Lung (tissue), 12 donors: ENCODE measurements around the gene NPAS3. TPM values are rescaled to one million over a fixed set of nuclear protein-coding genes. Genes with fewer than 3 reads are reported as not detected.

Source experiments
- ATAC-seq: fragments of 200-7000 bp; cut with Tn5 transposase; one replicate; pipeline ENCODE4 v1.9.1; 2020; ENCODE audit warnings: moderate number of reproducible peaks; ENCODE audit not compliant: insufficient read depth, low FRiP score
- DNase-seq, 3 donors: peaks; one replicate each; pipeline ENCODE4 v3.0.0-alpha.2; 2013 to 2017
- H3K27ac ChIP-seq, 2 donors: one replicate each; pipeline ENCODE4 v1.5.1; 2013; ENCODE audit warnings: mild to moderate bottlenecking in 2 of 2, moderate library complexity in 2 of 2, control low read depth in 1 of 2, inconsistent platforms in 1 of 2, low read depth in 1 of 2, low read length in 1 of 2
- H3K27me3 ChIP-seq, 3 donors: one replicate each; pipeline ENCODE4 v1.5.1; 2013; ENCODE audit warnings: low read length in 2 of 3; ENCODE audit not compliant: control insufficient read depth in 3 of 3, insufficient read depth in 3 of 3
- H3K36me3 ChIP-seq, 4 donors: one replicate each; pipeline ENCODE4 v1.5.1; 2013; ENCODE audit warnings: low read length in 4 of 4, mild to moderate bottlenecking in 1 of 4, moderate library complexity in 1 of 4; ENCODE audit not compliant: control insufficient read depth in 4 of 4, insufficient read depth in 4 of 4
- H3K4me1 ChIP-seq, 5 donors: one replicate each; pipeline ENCODE4 v1.5.1; 2013; ENCODE audit warnings: low read length in 5 of 5, mild to moderate bottlenecking in 2 of 5, moderate library complexity in 1 of 5; ENCODE audit not compliant: control insufficient read depth in 5 of 5, insufficient read depth in 5 of 5
- H3K4me3 ChIP-seq: one replicate; pipeline ENCODE4 v1.5.1; 2013; ENCODE audit warnings: mild to moderate bottlenecking, control low read depth, moderate library complexity
- H3K9ac ChIP-seq, 2 donors: one replicate each; pipeline ENCODE4 v1.5.1; 2013; ENCODE audit warnings: low read length in 2 of 2, control low read depth in 1 of 2; ENCODE audit not compliant: insufficient read depth in 1 of 2
- H3K9me3 ChIP-seq, 4 donors: one replicate each; pipeline ENCODE4 v1.5.1; 2013; ENCODE audit warnings: low read length in 3 of 4, mild to moderate bottlenecking in 1 of 4, moderate library complexity in 1 of 4; ENCODE audit not compliant: control insufficient read depth in 4 of 4, insufficient read depth in 3 of 4
- WGBS, 2 donors: extraction: QIAGEN DNeasy Blood & Tissue Kit; methylation state at CpG; one replicate each; pipeline ENCODE4 v1.1.7; 2013; 5-methylcytosine and 5-hydroxymethylcytosine counted together
- polyA plus RNA-seq, 2 donors: library from polyadenylated mRNA; stranded (reverse); fragments of 200-250 nt; gene quantifications; one replicate each; pipeline ENCODE4 v1.2.1, GENCODE V29; 2013
- total RNA-seq, 2 donors: library from RNA; depleted of rRNA in 1 of 2; stranded (reverse); fragments of >200 nt in 1 of 2; gene quantifications; one replicate each; pipeline ENCODE4 v1.2.1, GENCODE V29; 2014 to 2021
- TF ChIP-seq, protein P1 (sequence below): IDR thresholded peaks from 2 replicates; pipeline ENCODE4 v1.5.1; 2012; ENCODE audit warnings: mild to moderate bottlenecking; ENCODE audit errors: control extremely low read depth, extremely low read depth
- donor health status: control.
- donor health status: control.
- donor health status: Bipolar disorder and iron deficiency.
- donor health status: healthy.
- donor health status: DM: yes; HTN: yes; CAD: no.

The NPAS3 gene
- total and polyA plus RNA-seq, 4 donors, result 0.13 to 0.48 (median 0.33) TPM

DNA sequence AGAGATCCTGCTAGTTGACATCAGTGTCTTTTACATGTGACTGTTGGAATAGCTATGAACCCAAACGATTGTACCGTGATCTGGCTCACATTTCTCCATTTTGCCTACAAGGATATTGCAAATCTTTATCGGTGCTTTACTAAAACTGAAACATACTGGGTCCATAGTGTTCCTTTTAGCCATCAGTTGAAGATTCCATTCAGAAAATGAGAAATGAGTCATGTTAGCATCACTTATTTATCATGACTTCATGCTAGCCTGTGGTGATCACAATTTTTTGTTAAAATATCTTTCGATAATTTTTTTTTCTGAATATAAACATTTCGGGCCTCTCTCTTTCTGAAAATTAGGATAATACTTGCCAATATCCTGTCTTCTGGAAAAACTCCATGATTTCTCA lies 801.9 kb downstream of the NPAS3 start:
- TF ChIP-seq, protein P1, sequence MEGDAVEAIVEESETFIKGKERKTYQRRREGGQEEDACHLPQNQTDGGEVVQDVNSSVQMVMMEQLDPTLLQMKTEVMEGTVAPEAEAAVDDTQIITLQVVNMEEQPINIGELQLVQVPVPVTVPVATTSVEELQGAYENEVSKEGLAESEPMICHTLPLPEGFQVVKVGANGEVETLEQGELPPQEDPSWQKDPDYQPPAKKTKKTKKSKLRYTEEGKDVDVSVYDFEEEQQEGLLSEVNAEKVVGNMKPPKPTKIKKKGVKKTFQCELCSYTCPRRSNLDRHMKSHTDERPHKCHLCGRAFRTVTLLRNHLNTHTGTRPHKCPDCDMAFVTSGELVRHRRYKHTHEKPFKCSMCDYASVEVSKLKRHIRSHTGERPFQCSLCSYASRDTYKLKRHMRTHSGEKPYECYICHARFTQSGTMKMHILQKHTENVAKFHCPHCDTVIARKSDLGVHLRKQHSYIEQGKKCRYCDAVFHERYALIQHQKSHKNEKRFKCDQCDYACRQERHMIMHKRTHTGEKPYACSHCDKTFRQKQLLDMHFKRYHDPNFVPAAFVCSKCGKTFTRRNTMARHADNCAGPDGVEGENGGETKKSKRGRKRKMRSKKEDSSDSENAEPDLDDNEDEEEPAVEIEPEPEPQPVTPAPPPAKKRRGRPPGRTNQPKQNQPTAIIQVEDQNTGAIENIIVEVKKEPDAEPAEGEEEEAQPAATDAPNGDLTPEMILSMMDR, result no peak
- Histone ChIP-seq H3K4me1 (no peaks in the 10 kb centered on the region), H3K9ac (no peak overlapping the region), H3K9me3 (peaks cover 0 to 6% (median 0%) of the 10 kb centered on the region in 4 donors), H3K36me3 (no peaks in the 10 kb centered on the region), H3K27ac (no peak overlapping the region), H3K4me3 (no peak overlapping the region), H3K27me3 (no peaks in the 10 kb centered on the region)
- no peak for DNase-seq
- no peak for ATAC-seq
- WGBS, 2 donors, result 86 to 90% methylated on average over 5 of the region's 5 CpGs

DNA sequence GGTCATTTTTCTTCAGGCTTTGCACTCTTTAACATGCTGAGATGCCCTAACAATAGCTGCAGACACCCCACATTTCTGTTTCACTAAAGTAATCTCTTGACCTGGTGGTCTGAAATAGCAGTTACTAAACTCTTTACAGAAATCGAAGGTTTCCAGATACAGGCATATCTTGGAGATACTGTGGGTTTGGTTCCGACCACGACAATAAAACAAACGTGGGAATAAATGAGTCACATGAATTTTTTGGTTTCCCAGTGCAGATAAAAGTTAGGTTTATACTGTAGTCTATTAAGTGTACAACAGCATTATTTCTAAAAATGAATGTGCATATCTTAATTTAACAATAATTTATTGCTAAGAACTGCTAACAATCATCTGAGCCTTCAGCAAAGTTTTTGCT lies 803.5 kb downstream of the NPAS3 start:
- Histone ChIP-seq H3K36me3 (no peaks in the 10 kb centered on the region), H3K4me3 (no peak overlapping the region), H3K9ac (no peak overlapping the region), H3K27me3 (no peaks in the 10 kb centered on the region), H3K27ac (no peak overlapping the region), H3K9me3 (peaks cover 0 to 6% (median 0%) of the 10 kb centered on the region in 4 donors), H3K4me1 (no peaks in the 10 kb centered on the region)
- TF ChIP-seq, protein P1, result no peak
- ATAC-seq, result no peak
- DNase-seq, result no peak
- 82% methylated on average over 4 of the region's 4 CpGs for WGBS, 2 donors

GRCh38 chr14:33745163-33745562 lies 806.5 kb downstream of the NPAS3 start:
- no peak for DNase-seq
- WGBS, 2 donors, result 74 to 79% methylated on average over 6 of the region's 6 CpGs
- TF ChIP-seq, protein P1, result no peak
- no peaks in the 10 kb centered on the region for H3K27me3 ChIP-seq
- peaks cover 0 to 6% (median 0%) of the 10 kb centered on the region in 4 donors for H3K9me3 ChIP-seq
- H3K9ac ChIP-seq, result no peak overlapping the region
- no peak overlapping the region for H3K27ac ChIP-seq
- no peaks in the 10 kb centered on the region for H3K4me1 ChIP-seq
- no peak overlapping the region for H3K4me3 ChIP-seq
- no peaks in the 10 kb centered on the region for H3K36me3 ChIP-seq
- no peak for ATAC-seq

DNA sequence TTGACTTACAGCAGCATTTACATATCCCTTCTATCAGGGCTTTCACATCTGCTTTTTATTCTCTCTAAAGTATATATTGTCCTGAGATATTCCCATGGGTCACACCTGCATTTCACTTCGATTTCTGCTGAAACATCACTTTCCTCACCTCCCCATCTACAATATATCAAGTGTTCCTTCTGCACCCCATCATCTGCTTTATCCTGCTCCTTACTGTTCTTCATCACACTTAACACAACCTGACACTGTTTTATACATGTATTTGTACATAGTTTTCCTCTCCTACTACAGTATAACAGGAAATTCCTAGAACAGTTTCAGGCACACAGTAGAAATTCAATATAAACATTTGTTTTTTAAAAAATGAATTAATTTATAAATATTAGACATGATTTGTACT lies 809.1 kb downstream of the NPAS3 start:
- no peak overlapping the region for H3K4me3 ChIP-seq
- no peaks in the 10 kb centered on the region for H3K36me3 ChIP-seq
- TF ChIP-seq, protein P1, result no peak
- H3K27me3 ChIP-seq, result peaks cover 0 to 2% (median 0%) of the 10 kb centered on the region in 3 donors
- no peak for ATAC-seq
- no peak overlapping the region for H3K9ac ChIP-seq
- DNase-seq, result no peak
- 70 to 84% methylated on average over 1 of the region's 1 CpG for WGBS, 2 donors
- no peaks in the 10 kb centered on the region for H3K4me1 ChIP-seq
- H3K27ac ChIP-seq, result no peak overlapping the region
- peaks cover 0 to 6% (median 0%) of the 10 kb centered on the region in 4 donors for H3K9me3 ChIP-seq
